Embryonic facial prominence (tissue), 1 donor: Measurements from ENCODE around the gene HOXC5.

Experiments used
- DNase-seq: peaks from one replicate; pipeline ENCODE4 v3.0.0-alpha.2; 2016; ENCODE audit errors: extremely low spot score

The HOXC5 gene

GRCh38 chr12:54006559-54007220, 26.2 kb upstream of the HOXC5 start:
- DNase-seq, result no peak

GRCh38 chr12:54007538-54008259, 25.2 kb upstream of the HOXC5 start:
- DNase-seq, result no peak

GRCh38 chr12:54008260-54008552, 24.6 kb upstream of the HOXC5 start:
- DNase-seq, result no peak

- no peak for DNase-seq
Measured at GRCh38 chr12:54009171-54010052, 23.4 kb upstream of the HOXC5 start.

GRCh38 chr12:54010053-54010971, 22.5 kb upstream of the HOXC5 start:
- DNase-seq, result no peak

GRCh38 chr12:54010972-54011664, 21.7 kb upstream of the HOXC5 start:
- no peak for DNase-seq

- no peak for DNase-seq
Measured at GRCh38 chr12:54011665-54012532, 21.0 kb upstream of the HOXC5 start.

- no peak for DNase-seq
Measured at GRCh38 chr12:54012631-54013409, 20.0 kb upstream of the HOXC5 start.

GRCh38 chr12:54014377-54015017, 18.4 kb upstream of the HOXC5 start:
- no peak for DNase-seq

GRCh38 chr12:54015018-54015931, 17.6 kb upstream of the HOXC5 start:
- no peak for DNase-seq

GRCh38 chr12:54016051-54016450, 16.8 kb upstream of the HOXC5 start:
- no peak for DNase-seq

- DNase-seq, result no peak
Measured at GRCh38 chr12:54016478-54016964, 16.3 kb upstream of the HOXC5 start.

GRCh38 chr12:54017027-54017788, 15.6 kb upstream of the HOXC5 start:
- no peak for DNase-seq

- no peak for DNase-seq
Measured at GRCh38 chr12:54017878-54018467, 14.9 kb upstream of the HOXC5 start.

- no peak for DNase-seq
Measured at GRCh38 chr12:54018468-54018984, 14.3 kb upstream of the HOXC5 start.
